Esophagus squamous epithelium (tissue), 5 donors: ENCODE data around the gene GANC. TPM values are rescaled to one million over a fixed set of nuclear protein-coding genes. Genes with fewer than 3 reads are reported as not detected.

Experiments
- DNase-seq: peaks from one replicate; lab custom pipeline; 2025; lab: John Stamatoyannopoulos, UW
- H3K27ac ChIP-seq, 4 donors: fragments of 200-600 bp; sonication (generic); one replicate each; pipeline ENCODE4 v1.5.1; 2016 to 2019; ENCODE audit warnings: mild to moderate bottlenecking in 1 of 4
- H3K27me3 ChIP-seq, 4 donors: fragments of 200-600 bp; sonication (generic); 1 replicate in 3 of 4; 2 replicates in 1 of 4; pipeline versions ENCODE4 v1.5.1 to v1.6.0; 2017 to 2021; ENCODE audit warnings: antibody characterized with exemption in 1 of 4
- H3K36me3 ChIP-seq, 3 donors: fragments of 200-600 bp; sonication (generic); one replicate each; pipeline ENCODE4 v1.5.1; 2016 to 2019
- H3K4me1 ChIP-seq, 3 donors: fragments of 200-600 bp; sonication (generic); one replicate each; pipeline ENCODE4 v1.5.1; 2017 to 2019
- H3K4me3 ChIP-seq, 4 donors: fragments of 200-600 bp; sonication (generic); 1 replicate in 3 of 4; 2 replicates in 1 of 4; pipeline ENCODE4 v1.5.1; 2016 to 2019; ENCODE audit warnings: mild to moderate bottlenecking in 2 of 4, moderate library complexity in 1 of 4
- H3K9me3 ChIP-seq, 3 donors: fragments of 200-600 bp; sonication (generic); one replicate each; pipeline ENCODE4 v1.5.1; 2016 to 2019
- CTCF ChIP-seq, 6 experiments: fragments of 450-650 bp in 4 of 6; fragments of 200-600 bp in 2 of 6; sonication (generic) in 2 of 6; IDR thresholded peaks; one replicate each; pipeline ENCODE4 v1.5.1; 2016 to 2019; ENCODE audit warnings: antibody characterized with exemption in 6 of 6, mild to moderate bottlenecking in 4 of 6, moderate library complexity in 4 of 6
- POLR2A ChIP-seq, 4 donors: fragments of 450-650 bp; IDR thresholded peaks; one replicate each; pipeline ENCODE4 v1.6.1; 2017; ENCODE audit warnings: antibody characterized with exemption in 4 of 4, mild to moderate bottlenecking in 4 of 4, moderate library complexity in 3 of 4
- WGBS, 2 donors: methylation state at CpG; one replicate each; pipeline ENCODE4 v1.1.5; 2018; 5-methylcytosine and 5-hydroxymethylcytosine counted together
- intact Hi-C: fragments of 100-400 bp; cut with DNase I; formaldehyde crosslinking; loops from one replicate; pipeline ENCODE4 v1.15.0; 2022
- total RNA-seq, 4 donors: library from RNA; depleted of rRNA; stranded (reverse); fragments of >200 nt; gene quantifications; one replicate each; pipeline ENCODE4 v1.1.0, GENCODE V29; 2016
- donor health status: DM: yes; HTN: yes; CAD: no.

GANC gene
- total RNA-seq, 4 donors from 2014 or later, result 15.0 to 29.1 (median 21.9) TPM

- Histone ChIP-seq H3K4me3 (no peak overlapping the region), H3K4me1 (peaks cover 0 to 12% (median 9%) of the 10 kb centered on the region in 3 donors), H3K27ac (no peak overlapping the region), H3K27me3 (no peaks in the 10 kb centered on the region), H3K36me3 (peaks cover 0 to 53% (median 2%) of the 10 kb centered on the region in 3 donors), H3K9me3 (no peaks in the 10 kb centered on the region)
- intact Hi-C loops, result no loop called here
- DNase-seq, result no peak
- TF ChIP-seq CTCF (IDR thresholded peaks at IDR 0.05) (no peak), POLR2A (IDR thresholded peaks at IDR 0.05) (no peak)
- WGBS, 2 donors, result 30 to 39% methylated on average over 6 of the region's 6 CpGs
Observed at GRCh38 chr15:42405863-42406482, 133.0 kb downstream of the GANC start.

Other genes starting within 250 kb of the GANC start
- gene PLA2G4D, start 178.6 kb upstream of the GANC start, total RNA-seq, result 1 to 10 TPM in 1 of 4 donors, under 1 TPM in 3; 0.19 to 5.9 (median 0.23) TPM
- 10 to 100 TPM in 3 of 4 donors, 1 to 10 TPM in 1; 7.4 to 28.2 (median 21.2) TPM for gene PLA2G4F, start 116.6 kb upstream of the GANC start, total RNA-seq
- 10 to 100 TPM; 24.4 to 57.2 (median 31.9) TPM for gene VPS39, start 64.9 kb upstream of the GANC start, total RNA-seq
- gene TMEM87A, start 232 bp downstream of the GANC start, total RNA-seq, result 100 to 1,000 TPM in 1 of 4 donors, 10 to 100 TPM in 3; 52.6 to 102 (median 82.5) TPM
- 1 to 10 TPM in 3 of 4 donors, under 1 TPM in 1; 0.82 to 8.8 (median 5.8) TPM for gene CAPN3, start 86.3 kb downstream of the GANC start, total RNA-seq
- 10 to 100 TPM; 16.0 to 65.0 (median 33.8) TPM for gene ZNF106, start 217.9 kb downstream of the GANC start, total RNA-seq
- 10 to 100 TPM; 30.9 to 59.3 (median 40.1) TPM for gene SNAP23, start 222.4 kb downstream of the GANC start, total RNA-seq